Panc1 (cell line): Measurements from ENCODE around the gene CYB5RL.

Experiments used
- CTCF ChIP-seq: fragments of 450-650 bp; IDR thresholded peaks from 2 replicates; pipeline ENCODE4 v1.5.1; 2017; ENCODE audit warnings: mild to moderate bottlenecking
- POLR2AphosphoS5 ChIP-seq: IDR thresholded peaks from 2 replicates; pipeline ENCODE4 v1.6.1; 2012; ENCODE audit warnings: mild to moderate bottlenecking, low read depth, low read length, moderate library complexity
- REST ChIP-seq, 2 experiments: IDR thresholded peaks; 2 replicates each; pipeline ENCODE4 v1.6.1; 2011 to 2012; ENCODE audit warnings: low read depth in 2 of 2, control low read depth in 1 of 2, low read length in 1 of 2, mild to moderate bottlenecking in 1 of 2, moderate library complexity in 1 of 2; ENCODE audit not compliant: insufficient read depth in 1 of 2
- TCF7L2 ChIP-seq: IDR thresholded peaks from 2 replicates; pipeline ENCODE4 v1.6.1; 2011; ENCODE audit warnings: mild to moderate bottlenecking, low read depth, low read length, inconsistent platforms

GRCh38 chr1:54158071-54158470, 41.8 kb downstream of the CYB5RL start:
- TF ChIP-seq CTCF (no peak), POLR2AphosphoS5 (no peak), REST (IDR thresholded peaks at IDR 0.05; ENCODE audit: insufficient read depth in 1 of 2, low read depth in 2 of 2, low read length in 1 of 2) (no peak), TCF7L2 (no peak)
